ENCODE measurements around the gene ANKRD42. TPM values are rescaled to one million over a fixed set of nuclear protein-coding genes. Genes with fewer than 3 reads are reported as not detected.

Gene ANKRD42
- polyA plus RNA-seq, 3 donors: 4.3 to 6.2 (median 6.1) TPM

GRCh38 chr11:83255366-83255765 lies 61.9 kb downstream of the ANKRD42 start:
- no peaks in the 10 kb centered on the region for H3K79me2 ChIP-seq (ENCODE audit: insufficient read depth, low read length)
- WGBS (ENCODE audit: insufficient coverage): no CpG with 5 or more reads among the region's 3 CpGs
- H3K27me3 ChIP-seq (ENCODE audit: control insufficient read depth in 2 of 2, insufficient read depth in 2 of 2, low read length in 2 of 2): no peaks in the 10 kb centered on the region
- H3K4me3 ChIP-seq (replicated peaks in 1 of 3; ENCODE audit: low read depth in 2 of 3, low read length in 3 of 3): no peak overlapping the region
- no peak overlapping the region for H3K4me2 ChIP-seq (replicated peaks; ENCODE audit: extremely low read depth, low read length, poor library complexity, severe bottlenecking)
- H3K27ac ChIP-seq (ENCODE audit: low read depth in 1 of 2, low read length in 2 of 2): no peak overlapping the region
- Mint-ChIP-seq H3K4me3 (no peak overlapping the region), H3K27ac (no peak overlapping the region), H3K27me3 (ENCODE audit: low read depth in 3 of 3) (peaks cover 0 to 2% (median 1%) of the 10 kb centered on the region in 3 donors), H3K4me1 (no peaks in the 10 kb centered on the region), H3K9me3 (no peaks in the 10 kb centered on the region), H3K36me3 (peaks cover 24 to 27% of the 10 kb centered on the region in 2 donors)
- no peaks in the 10 kb centered on the region for H3K4me1 ChIP-seq (ENCODE audit: control insufficient read depth in 1 of 2, insufficient read depth in 2 of 2, low read length in 2 of 2)
- H3K36me3 ChIP-seq (replicated peaks in 1 of 2; ENCODE audit: control insufficient read depth in 1 of 2, insufficient read depth in 2 of 2, low read length in 2 of 2): peaks cover 27 to 38% of the 10 kb centered on the region in 2 donors
- DNase-seq: no peak
- H4K20me1 ChIP-seq (ENCODE audit: insufficient read depth, low read length): no peaks in the 10 kb centered on the region
- no peak overlapping the region for H2AFZ ChIP-seq (ENCODE audit: insufficient read depth, low read depth, low read length, poor library complexity, severe bottlenecking)
- H3K9me3 ChIP-seq (replicated peaks in 1 of 2; ENCODE audit: control insufficient read depth in 1 of 2, insufficient read depth in 1 of 2, low read length in 2 of 2): no peaks in the 10 kb centered on the region
- no peak for TF ChIP-seq CTCF (IDR thresholded peaks at IDR 0.05)
- intact Hi-C loops (cut with micrococcal nuclease): no loop called here
- no peak overlapping the region for H3K9ac ChIP-seq (ENCODE audit: insufficient read depth, low read length, poor library complexity, severe bottlenecking)

- no peak overlapping the region for H3K4me2 ChIP-seq (replicated peaks; ENCODE audit: extremely low read depth, low read length, poor library complexity, severe bottlenecking)
- no peak for DNase-seq
- Mint-ChIP-seq H3K27me3 (ENCODE audit: low read depth in 3 of 3) (peaks cover 0 to 2% (median 1%) of the 10 kb centered on the region in 3 donors), H3K4me1 (no peaks in the 10 kb centered on the region), H3K36me3 (peaks cover 32 to 34% of the 10 kb centered on the region in 2 donors), H3K27ac (peak overlapping the region in 2 of 7 donors; percentile 28 to 43), H3K9me3 (no peaks in the 10 kb centered on the region), H3K4me3 (no peak overlapping the region)
- H4K20me1 ChIP-seq (ENCODE audit: insufficient read depth, low read length): no peaks in the 10 kb centered on the region
- no peak for TF ChIP-seq CTCF (IDR thresholded peaks at IDR 0.05)
- 75% methylated on average over 2 of the region's 3 CpGs for WGBS (ENCODE audit: insufficient coverage)
- no peaks in the 10 kb centered on the region for H3K4me1 ChIP-seq (ENCODE audit: control insufficient read depth in 1 of 2, insufficient read depth in 2 of 2, low read length in 2 of 2)
- no peaks in the 10 kb centered on the region for H3K9me3 ChIP-seq (replicated peaks in 1 of 2; ENCODE audit: control insufficient read depth in 1 of 2, insufficient read depth in 1 of 2, low read length in 2 of 2)
- no peak overlapping the region for H2AFZ ChIP-seq (ENCODE audit: insufficient read depth, low read depth, low read length, poor library complexity, severe bottlenecking)
- no peaks in the 10 kb centered on the region for H3K27me3 ChIP-seq (ENCODE audit: control insufficient read depth in 2 of 2, insufficient read depth in 2 of 2, low read length in 2 of 2)
- no peak overlapping the region for H3K27ac ChIP-seq (ENCODE audit: low read depth in 1 of 2, low read length in 2 of 2)
- no peak overlapping the region for H3K4me3 ChIP-seq (replicated peaks in 1 of 3; ENCODE audit: low read depth in 2 of 3, low read length in 3 of 3)
- H3K36me3 ChIP-seq (replicated peaks in 1 of 2; ENCODE audit: control insufficient read depth in 1 of 2, insufficient read depth in 2 of 2, low read length in 2 of 2): peaks cover 35 to 51% of the 10 kb centered on the region in 2 donors
- H3K79me2 ChIP-seq (ENCODE audit: insufficient read depth, low read length): no peaks in the 10 kb centered on the region
- intact Hi-C loops (cut with micrococcal nuclease): no loop called here
- H3K9ac ChIP-seq (ENCODE audit: insufficient read depth, low read length, poor library complexity, severe bottlenecking): no peak overlapping the region
Measured at GRCh38 chr11:83256602-83257340, 63.3 kb downstream of the ANKRD42 start.

All from CD14-positive monocyte (primary cell).